ENCODE data around the gene INPP4B.
"Not testable (repeated sequence)": the region's sequence is repeated elsewhere in the genome, so short reads cannot be mapped to it uniquely, and the experiment has no call there.

Gene INPP4B

DNA sequence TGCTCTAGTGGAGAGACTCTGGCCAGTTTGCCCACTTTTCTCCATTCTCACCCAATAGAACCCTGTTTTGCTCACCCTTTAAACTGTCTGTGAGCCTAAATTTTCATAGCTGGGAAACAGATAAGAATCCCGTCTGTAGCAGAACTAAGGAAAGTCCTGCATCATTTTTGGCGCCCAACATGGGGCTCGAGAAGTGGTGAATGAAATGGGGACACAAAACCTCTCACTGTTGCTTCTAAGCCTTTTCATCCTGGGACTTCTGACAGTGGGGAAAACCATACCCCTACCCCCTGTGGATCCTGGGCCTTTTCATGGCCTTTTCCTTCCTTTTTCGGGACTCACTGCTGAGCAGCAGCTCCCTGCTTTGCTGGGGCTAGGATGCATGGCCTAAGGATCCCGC lies 189.9 kb downstream of the INPP4B start:
- TF ChIP-seq, protein P1, sequence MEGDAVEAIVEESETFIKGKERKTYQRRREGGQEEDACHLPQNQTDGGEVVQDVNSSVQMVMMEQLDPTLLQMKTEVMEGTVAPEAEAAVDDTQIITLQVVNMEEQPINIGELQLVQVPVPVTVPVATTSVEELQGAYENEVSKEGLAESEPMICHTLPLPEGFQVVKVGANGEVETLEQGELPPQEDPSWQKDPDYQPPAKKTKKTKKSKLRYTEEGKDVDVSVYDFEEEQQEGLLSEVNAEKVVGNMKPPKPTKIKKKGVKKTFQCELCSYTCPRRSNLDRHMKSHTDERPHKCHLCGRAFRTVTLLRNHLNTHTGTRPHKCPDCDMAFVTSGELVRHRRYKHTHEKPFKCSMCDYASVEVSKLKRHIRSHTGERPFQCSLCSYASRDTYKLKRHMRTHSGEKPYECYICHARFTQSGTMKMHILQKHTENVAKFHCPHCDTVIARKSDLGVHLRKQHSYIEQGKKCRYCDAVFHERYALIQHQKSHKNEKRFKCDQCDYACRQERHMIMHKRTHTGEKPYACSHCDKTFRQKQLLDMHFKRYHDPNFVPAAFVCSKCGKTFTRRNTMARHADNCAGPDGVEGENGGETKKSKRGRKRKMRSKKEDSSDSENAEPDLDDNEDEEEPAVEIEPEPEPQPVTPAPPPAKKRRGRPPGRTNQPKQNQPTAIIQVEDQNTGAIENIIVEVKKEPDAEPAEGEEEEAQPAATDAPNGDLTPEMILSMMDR (conservative IDR thresholded peaks at IDR 0.05) = no peak

DNA sequence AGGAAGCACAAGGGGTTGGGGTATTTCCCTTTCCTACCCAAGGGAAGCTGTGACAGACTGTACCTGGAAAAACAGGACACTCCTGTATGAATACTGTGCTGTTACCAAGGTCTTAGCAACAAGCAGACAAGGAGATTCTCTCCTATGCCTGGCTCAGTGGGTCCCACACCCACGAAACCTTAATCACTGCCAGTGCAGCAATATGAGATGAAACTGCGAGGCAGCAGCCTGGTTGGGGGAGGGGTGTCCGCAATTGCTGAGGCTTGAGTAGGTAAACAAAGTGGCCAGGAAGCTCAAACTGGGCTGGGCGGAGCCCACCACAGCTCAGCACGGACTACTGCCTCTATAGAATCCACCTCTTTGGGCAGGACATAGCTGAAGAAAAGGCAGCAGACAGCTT lies 197.7 kb downstream of the INPP4B start:
- TF ChIP-seq, protein P1 (conservative IDR thresholded peaks at IDR 0.05) = no peak
- H3K27ac ChIP-seq = no peak overlapping the region

More for the DNA sequence above, 189.9 kb downstream of the INPP4B start:
- no peak overlapping the region for H3K27ac ChIP-seq

DNA sequence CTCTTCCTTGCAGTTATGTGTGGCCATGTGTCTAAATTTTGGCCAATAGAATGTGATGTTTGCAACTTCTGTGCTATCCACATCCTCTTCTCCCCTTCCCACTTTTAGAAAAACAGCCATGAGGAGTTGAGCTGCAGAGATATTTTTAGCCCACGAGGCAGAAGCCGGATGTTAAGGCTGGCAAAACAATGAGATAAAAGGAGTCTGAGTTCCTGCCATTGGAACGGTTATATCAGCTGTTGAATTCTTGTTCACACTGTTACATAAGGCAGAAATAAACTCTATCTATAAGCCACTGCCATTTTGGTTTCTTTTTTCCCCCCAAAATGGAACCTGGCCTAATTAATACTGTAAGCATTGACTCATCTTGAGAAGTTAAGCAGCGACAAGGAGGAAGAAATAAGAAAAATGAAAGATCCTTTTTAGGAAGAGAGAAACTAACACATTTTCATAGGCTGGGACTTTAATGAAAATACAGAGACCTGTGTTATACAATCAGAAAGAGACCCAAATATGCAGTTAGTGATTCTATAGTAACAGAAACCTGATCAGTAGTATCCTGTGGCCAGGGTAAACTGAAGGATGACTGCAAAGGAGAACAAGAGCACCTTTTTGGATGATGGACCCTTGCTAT lies 200.5 kb downstream of the INPP4B start:
- no peak overlapping the region for H3K27ac ChIP-seq
- TF ChIP-seq, protein P1 (conservative IDR thresholded peaks at IDR 0.05) = no peak

DNA sequence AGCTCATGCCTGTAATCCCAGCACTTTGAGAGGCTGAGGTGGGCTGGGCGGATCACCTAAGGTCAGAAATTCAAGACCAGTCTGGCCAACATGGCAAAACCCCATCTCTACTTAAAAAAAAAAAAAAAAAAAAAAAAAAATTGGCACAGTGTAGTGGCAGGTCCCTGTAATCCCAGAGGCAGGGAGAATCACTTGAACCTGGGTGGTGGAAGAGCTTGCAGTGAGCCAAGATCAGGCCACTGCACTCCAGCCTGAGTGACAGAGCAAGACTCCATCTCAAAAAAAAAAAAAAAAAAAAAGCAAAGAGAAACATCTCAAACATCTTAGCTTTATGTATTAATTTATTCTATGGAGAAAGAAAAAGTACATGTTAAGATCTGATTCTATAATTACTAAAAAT lies 201.5 kb downstream of the INPP4B start:
- not testable (repeated sequence) for H3K27ac ChIP-seq

DNA sequence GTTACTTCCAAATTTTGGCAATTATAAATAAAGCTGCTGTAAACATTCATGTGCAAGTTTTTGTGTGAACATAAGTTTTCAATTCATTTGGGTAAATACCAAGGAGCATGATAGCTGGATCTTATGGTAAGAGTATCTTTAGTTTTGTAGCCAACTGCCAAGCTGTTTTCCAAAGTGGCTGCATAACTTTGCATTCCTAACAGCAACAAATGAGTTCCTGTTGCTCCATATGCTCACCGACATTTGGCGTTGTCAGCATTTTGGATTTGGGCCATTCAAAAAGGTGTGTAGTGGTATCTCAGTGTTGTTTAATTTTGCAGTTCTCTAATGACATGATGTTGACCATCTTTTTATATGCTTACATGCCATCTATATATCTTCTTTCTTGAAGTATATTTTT lies 208.5 kb downstream of the INPP4B start:
- TF ChIP-seq, protein P1 (conservative IDR thresholded peaks at IDR 0.05) = no peak
- H3K27ac ChIP-seq = no peak overlapping the region

DNA sequence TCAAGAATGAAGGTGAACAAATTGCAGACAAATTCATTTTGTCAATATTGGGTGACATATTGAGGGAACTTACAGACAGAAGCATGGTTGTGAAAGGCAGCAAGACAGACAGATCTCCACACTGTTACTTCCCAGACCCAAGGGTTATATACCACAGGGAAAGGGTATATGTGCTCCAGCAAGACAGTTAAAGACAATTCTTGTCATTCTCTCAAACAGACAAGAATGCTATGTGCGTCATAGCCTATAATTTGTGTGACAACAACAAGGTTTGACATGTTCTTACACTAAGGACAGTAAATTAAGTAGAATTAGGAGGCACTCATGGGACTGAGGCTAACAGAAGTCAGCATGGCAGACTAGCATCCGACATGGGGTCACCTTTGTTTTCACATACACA lies 214.3 kb downstream of the INPP4B start:
- no peak overlapping the region for H3K27ac ChIP-seq
- TF ChIP-seq, protein P1 (conservative IDR thresholded peaks at IDR 0.05) = no peak

DNA sequence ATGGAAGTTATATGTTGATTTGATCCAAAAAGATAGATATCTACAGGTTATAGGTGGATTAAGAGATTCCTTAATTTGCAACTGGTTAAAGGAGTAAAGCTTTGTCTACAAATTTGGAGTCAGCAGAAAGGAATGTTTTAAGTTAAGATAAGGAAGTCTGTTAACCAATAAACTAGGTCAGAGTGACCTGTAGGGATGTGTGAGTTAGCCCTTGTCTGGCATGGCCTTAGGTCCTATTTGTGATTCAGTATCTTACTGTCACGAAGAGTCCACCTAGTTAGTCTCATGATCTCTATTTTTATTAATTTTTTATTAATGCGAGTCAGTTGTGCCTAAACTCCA lies 230.8 kb downstream of the INPP4B start:
- TF ChIP-seq, protein P1 (conservative IDR thresholded peaks at IDR 0.05) = no peak
- H3K27ac ChIP-seq = no peak overlapping the region

DNA sequence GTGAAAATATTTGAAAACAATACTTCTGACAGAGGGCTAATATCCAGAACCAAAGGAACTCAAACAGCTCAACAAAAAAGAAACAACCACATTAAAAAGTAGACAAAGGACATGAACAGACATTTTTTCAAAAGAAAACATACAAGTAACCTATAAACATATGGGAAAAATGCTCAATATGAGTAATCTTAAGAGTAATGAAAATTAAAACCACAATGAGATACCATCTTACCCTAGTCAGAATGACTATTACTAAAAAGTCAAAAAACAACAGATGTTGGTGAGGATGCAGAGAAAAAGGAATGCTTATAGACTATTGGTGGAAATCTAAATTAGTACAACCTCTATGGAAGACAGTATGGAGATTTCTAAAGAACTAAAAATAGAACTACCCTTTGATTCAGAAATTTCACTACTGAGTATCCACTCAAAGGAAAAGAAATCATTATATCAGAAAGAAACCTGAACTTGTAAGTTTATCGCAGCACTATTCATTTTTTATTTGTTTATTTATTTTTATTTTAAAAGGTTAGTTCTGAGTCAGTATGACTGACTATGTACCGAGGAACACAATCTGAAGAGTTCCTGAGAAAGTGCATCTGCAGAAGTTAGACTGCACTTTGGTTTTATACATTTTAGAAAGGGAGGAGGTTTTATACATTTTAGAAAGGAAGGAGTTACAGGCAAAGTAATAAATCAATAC lies 231.3 kb downstream of the INPP4B start:
- no peak overlapping the region for H3K27ac ChIP-seq
- TF ChIP-seq, protein P1 (conservative IDR thresholded peaks at IDR 0.05) = no peak
